GM18508 (cell line): Measurements from ENCODE around the gene ZNF264.
"Not testable (repeated sequence)": the region's sequence is repeated elsewhere in the genome, so short reads cannot be mapped to it uniquely, and the experiment has no call there.

Source experiments
- ATAC-seq: cut with Tn5 transposase; IDR thresholded peaks from one replicate; pipeline ENCODE4 v1.9.1; 2021; ENCODE audit warnings: moderate number of reproducible peaks; ENCODE audit not compliant: insufficient read depth, unreplicated experiment

ZNF264 gene

DNA sequence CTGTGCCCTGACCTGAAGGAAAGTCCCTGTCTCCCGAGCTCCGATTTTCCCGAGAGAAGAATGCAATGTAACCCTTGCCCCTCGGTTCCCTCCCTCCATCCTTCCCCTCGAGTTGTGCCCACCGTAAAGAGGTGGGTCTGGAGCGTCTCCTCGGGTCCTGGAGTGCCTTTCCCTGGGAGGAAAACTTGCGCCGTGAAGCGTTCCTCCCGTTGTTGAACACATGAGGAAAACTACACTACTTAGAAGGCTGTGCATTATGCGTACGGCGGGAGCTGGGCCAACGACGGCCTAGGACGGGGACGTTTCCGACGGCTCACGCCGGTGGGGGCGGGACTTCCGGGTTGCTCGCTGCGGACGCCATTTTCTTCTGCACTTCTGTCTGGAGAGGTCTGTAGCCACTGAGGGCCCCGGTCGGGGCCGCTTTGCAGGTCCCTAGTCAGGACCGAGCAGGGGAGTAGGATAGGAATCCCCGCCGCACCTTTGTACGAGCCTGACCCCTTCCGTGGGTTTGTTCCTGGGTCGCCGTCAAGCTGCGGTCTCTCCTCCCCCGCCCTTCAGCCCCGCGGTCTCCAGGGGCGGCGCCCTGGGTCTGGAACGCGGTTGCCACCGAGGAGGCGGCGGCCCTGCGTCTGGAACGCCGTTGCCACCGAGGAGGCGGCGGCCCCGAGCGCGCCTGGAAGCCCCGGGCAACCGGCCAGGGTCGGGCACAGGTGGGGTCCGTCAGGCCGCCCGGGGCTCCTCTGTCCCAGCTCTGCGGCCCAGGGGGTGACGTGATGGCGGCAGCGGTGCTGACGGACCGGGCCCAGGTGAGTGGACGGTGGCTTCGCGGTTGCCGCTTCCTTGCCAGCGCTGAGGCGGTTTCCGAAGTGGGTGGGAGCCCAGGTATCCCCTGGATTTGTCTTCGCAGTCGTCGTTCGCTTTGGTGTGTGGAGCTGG, at the start of gene ZNF264:
Gene ZNF264 (plus strand): TSS at position 360 of the 936 bp plus-strand sequence. CDS start 414 bp downstream, at position 774.
- ATAC-seq, result no peak

GRCh38 chr19:57141699-57142098, 49.6 kb upstream of the ZNF264 start:
- ATAC-seq, result no peak

DNA sequence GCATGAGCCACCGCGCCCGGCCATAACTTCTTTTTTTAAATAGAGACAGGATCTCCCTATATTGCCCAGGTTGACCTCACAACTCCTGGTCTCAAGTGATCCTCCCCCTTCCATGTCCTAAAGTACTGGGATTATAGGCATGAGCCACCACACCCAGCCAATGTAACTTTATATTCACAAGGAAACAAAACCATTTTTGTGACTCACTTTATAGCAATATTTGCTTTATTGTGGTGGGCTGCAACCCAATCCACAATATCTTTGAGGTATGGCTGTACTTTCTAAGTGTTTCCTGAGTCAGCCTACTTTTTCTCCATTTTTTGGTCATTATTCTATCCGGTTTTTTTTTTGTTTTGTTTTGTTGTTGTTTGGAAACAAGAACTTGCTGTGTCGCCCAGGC, 38.4 kb upstream of the ZNF264 start:
- no peak for ATAC-seq

DNA sequence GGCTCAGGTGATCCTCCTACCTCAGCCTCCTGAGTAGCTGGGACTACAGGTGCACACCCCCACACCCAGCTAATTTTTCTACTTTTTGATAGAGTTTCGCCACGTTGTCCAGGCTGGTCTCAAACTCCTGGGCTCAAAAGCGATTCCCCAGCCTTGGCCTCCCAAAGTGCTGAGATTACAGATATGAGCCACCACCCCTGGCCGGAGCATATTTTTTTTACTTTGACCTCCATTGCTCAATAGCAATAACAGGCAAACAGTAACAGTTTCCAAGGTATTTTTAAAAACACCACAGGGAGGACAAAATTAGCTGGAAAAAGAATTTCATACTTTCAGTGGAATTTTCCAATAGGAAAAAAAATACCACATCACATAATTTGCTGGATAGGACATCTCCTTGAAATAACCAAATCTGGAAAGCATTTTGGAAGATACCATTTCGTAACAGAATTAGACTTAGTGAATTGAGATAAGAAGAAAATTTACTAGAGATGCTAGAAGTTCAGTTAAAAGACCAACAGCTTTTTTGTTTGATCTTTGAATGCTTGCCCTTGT, 29.2 kb upstream of the ZNF264 start:
- ATAC-seq, result no peak

DNA sequence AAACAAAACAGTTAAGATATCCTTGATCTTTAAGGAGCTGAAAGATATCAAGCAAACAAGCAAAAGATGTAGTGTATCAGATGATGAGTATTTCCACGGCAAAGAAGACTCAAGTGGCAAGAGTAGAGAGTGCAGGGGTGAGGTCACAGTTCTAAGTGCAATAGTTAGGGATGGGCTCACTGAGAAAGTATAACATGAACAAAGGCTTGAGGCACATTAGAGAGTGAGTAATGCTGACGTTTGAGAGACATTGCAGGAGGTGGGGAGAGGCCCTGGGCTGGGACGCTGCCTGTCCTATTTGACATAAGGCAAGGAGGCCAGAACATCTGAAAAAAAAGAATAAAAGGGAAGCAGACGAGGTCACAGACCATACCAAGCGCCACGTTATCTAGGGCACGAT, 25.5 kb upstream of the ZNF264 start:
- no peak for ATAC-seq

DNA sequence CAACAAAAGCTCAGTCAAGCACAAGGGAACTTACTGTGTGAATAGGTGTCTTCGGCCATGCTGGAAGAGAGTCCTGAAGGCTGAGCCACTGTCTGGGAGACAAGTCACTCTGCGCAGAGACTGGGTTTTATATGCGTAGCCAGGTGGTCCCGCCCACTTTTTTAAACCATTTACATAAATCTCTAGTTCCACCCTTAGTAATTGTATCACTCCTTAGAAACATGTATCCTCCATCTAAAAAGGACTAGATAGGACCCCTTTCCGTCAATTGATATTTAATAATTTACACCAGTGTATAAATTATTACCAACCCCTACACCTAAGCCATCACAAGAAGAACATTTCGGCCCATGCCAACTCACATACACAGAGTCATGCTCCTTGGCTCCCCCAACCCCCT, 23.9 kb upstream of the ZNF264 start, which contains the start of gene DUXA:
Gene DUXA (minus strand): TSS at position 101 of the 400 bp plus-strand sequence. CDS start 42 bp downstream, at position 59.
- no peak for ATAC-seq

DNA sequence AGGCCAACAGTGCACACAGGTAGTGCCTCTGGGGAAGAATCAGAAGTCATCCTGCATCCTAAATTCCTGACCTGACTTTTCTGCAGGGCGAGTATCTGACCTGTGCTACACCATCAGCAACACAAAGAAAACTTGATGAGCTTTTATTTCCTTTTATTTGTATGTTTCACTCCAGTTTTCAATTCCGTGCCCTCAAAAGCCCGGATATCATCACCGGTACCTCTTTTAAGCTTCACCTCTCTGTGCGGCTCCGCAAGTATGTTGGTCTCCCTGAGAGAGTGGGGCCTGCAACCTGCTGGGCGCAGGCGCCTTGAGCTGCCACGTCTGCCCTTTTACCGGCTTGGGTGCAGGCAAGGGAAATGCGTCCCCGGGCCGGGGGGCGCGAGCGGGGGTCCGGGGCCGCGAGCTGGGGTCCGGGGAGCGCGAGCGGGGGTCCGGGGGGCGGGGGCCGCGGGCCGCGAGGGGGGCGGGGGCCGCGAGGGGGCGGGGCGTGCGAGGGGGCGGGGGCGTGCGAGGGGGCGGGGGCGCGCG, 19.7 kb upstream of the ZNF264 start:
- no peak for ATAC-seq

DNA sequence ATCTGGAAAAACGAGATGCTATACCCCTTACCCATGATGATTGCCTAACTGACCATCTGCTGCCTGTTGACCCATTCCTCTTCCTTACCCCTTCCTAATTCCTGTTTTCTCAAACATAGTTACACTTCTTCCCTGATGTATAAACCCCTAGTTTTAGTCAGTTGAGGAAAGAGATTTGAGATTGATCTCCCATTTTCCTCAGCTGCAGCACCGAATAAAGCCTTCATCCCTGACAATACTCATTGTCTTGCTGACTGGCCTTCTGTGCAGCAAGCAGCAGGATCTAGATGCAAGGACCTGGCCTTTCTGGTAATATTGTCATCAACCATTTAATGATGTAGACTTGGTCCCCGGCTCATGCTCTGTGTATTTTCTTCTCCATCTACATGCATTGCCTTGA, 999 bp upstream of the ZNF264 start:
- no peak for ATAC-seq

GRCh38 chr19:57192077-57192420, 749 bp downstream of the ZNF264 start:
- ATAC-seq, result no peak

DNA sequence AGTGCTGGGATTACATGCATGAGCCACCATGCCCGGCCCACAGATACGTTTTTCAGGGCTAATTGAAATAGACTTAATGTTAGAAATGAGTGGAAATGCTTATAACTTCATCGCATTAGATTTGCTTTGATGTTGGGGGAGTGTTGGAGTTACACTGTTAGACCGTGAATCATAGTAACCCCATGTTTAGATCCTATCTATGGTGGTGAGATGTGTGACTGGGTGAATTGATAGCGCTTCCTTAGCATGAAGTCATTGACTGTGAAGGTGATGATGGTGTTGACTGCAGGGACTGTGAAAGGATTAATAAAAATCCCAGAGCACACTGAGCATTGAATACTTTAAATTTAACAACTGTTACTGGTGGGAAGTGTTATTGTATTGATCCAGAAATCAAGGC, 1.7 kb downstream of the ZNF264 start:
- no peak for ATAC-seq

GRCh38 chr19:57197874-57198273, 6.6 kb downstream of the ZNF264 start:
- not testable (repeated sequence) for ATAC-seq

- no peak for ATAC-seq
These were observed 10.9 kb downstream of the ZNF264 start for GRCh38 chr19:57202160-57202559.

DNA sequence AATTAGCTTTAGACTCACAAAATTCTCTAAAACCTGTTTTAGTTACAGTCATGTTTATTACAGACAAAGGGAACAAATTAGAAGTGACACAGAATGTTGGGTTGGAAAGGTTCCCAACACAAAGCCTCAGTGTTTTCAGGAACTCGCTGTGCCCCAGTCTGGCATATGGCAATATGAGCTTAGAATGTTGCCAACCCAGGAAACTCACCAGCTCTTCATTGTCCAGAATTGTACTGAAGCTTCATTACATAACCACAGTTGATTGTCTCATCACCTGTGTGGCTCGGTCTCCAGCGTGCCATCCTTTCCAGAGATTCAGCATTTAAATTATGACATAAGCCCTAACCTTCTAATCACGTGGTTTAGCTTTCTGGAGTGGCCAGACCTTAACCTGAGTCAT, 19.1 kb downstream of the ZNF264 start:
- ATAC-seq, result no peak

GRCh38 chr19:57212109-57212508, 20.8 kb downstream of the ZNF264 start:
- no peak for ATAC-seq

GRCh38 chr19:57227502-57227901, 36.2 kb downstream of the ZNF264 start:
- ATAC-seq, result no peak

GRCh38 chr19:57231686-57232085, 40.4 kb downstream of the ZNF264 start:
- no peak for ATAC-seq

DNA sequence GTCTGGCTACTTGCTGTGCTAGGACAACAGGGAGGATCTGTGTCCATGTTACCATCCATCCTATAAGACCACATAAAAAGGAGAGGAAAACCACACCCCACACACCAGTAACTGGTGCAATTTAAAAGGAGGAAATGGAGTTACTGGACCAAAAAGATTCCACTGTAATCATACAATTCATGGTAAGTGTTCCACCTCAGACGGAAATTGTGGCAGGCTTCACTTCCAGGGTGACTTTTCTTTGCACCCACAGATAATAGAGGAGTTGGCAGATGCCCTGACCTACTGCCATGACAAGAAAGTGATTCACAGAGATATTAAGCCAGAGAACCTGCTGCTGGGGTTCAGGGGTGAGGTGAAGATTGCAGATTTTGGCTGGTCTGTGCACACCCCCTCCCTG, 41.9 kb downstream of the ZNF264 start:
- ATAC-seq, result no peak

DNA sequence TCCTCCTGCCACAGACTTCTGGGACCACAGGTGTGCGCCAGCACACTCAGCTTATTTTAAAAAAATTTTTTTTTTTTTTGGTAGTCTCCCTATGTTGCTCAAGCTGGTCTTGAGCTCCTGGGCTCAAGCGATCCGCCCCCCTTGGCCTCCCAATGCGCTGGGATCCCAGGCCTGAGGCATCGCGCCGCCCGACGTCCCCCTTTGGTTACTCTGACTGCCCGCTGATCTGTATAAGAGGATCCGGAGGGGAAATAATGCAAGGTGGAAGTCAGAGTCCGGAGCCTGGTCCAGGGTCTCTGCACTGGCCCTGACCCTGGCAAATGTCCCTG, 48.6 kb downstream of the ZNF264 start:
- ATAC-seq, result no peak

DNA sequence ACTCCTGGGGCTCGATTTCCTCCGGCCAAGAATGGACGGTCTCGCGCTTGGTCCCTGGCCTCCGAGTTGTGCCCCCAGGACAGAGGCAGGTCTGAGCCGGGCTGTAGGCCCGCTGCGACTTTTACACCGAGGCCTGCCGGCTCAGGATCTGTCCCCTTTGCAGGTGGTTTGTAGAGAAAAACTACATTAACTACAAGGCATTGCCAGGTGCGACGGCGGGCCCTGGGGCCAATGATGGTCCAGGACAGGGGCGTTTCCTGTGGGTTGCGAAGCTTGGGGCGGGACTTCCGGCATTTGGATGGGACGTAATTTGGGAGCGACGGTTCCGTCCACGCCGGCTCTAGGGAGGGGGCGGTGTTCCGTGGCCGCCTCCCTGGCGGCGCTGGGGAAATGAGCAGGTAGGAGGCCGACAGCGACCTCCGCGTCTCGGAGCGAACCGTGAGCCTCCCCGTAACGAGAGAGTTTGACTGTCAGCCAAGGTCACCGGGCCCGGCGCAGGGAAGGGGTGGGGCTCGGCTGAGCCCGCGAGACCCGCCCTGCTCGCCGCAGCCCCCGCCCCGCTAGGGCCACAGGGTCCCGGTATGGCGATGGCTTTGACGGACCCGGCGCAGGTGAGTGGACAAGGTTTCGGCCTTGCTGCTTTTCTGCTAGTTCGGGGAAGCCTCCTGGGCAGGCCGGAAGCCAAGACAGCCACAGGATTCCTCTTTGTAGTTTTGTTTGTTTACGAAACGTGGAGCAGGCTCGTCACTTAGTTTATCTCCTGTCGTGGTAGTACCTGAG, 49.2 kb downstream of the ZNF264 start, which contains the start of gene ZNF805:
Gene ZNF805 (plus strand): TSS at position 322 of the 780 bp plus-strand sequence. CDS start 260 bp downstream, at position 582.
- ATAC-seq, result peak; percentile 78

DNA sequence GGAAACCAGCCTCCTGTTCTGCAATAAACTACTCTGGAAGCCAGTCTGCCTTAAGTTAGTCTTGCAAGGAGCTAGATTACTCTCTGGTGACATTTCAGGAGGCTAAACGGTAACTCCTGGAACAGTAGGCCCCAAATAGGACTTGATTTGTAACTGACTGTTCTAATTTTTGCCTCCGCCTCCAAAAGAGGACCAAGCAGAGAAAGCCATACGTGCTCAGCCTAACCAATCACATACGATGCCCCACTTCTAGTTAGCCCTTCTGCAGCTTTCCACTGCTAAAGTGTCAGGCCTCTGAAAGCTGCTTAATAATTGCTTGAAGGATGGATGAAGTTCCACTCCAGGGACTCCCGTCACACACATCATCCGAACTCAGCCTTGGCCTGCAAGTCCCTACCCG, 49.9 kb downstream of the ZNF264 start:
- ATAC-seq, result no peak

- no peak for ATAC-seq
These were observed 51.5 kb downstream of the ZNF264 start for GRCh38 chr19:57242821-57243220.
